Muscle of leg (tissue), 11 donors: ENCODE measurements around the gene ACAT2. TPM values are rescaled to one million over a fixed set of nuclear protein-coding genes. Genes with fewer than 3 reads are reported as not detected.
"Not testable (repeated sequence)": the region's sequence is repeated elsewhere in the genome, so short reads cannot be mapped to it uniquely, and the experiment has no call there.

Source experiments
- DNase-seq: peaks from one replicate; pipeline ENCODE4 v3.0.0; 2013
- H3K27ac ChIP-seq: one replicate; pipeline ENCODE4 v1.5.1; 2013; ENCODE audit warnings: mild to moderate bottlenecking, low read length, control low read depth
- H3K27me3 ChIP-seq: one replicate; pipeline ENCODE4 v1.6.1; 2013; ENCODE audit warnings: low read length; ENCODE audit not compliant: control insufficient read depth, insufficient read depth
- H3K36me3 ChIP-seq: one replicate; pipeline ENCODE4 v1.6.1; 2013; ENCODE audit warnings: low read length; ENCODE audit not compliant: control insufficient read depth, insufficient read depth
- H3K4me1 ChIP-seq: one replicate; pipeline ENCODE4 v1.6.1; 2013; ENCODE audit warnings: low read length; ENCODE audit not compliant: control insufficient read depth, insufficient read depth
- H3K4me3 ChIP-seq: one replicate; pipeline ENCODE4 v1.5.1; 2013; ENCODE audit warnings: low read length, control low read depth
- H3K9me3 ChIP-seq: replicated peaks from 2 replicates; pipeline ENCODE4 v1.6.1; 2013; ENCODE audit warnings: low read depth, low read length; ENCODE audit not compliant: control insufficient read depth
- WGBS: methylation state at CpG from one replicate; pipeline ENCODE4 v1.1.5; 2013; ENCODE audit warnings: missing lambda C conversion rate; ENCODE audit not compliant: insufficient coverage; 5-methylcytosine and 5-hydroxymethylcytosine counted together
- polyA plus RNA-seq, 8 donors: library from polyadenylated mRNA; unstranded; fragments of 120-200 nt; gene quantifications; one replicate each; pipeline versions ENCODE4 v1.2.1 to v1.2.3, GENCODE V29; 2013; ENCODE audit warnings: inconsistent platforms in 1 of 8, low replicate concordance in 1 of 8; ENCODE audit not compliant: insufficient read length in 8 of 8, insufficient read depth in 1 of 8
- total RNA-seq: library from RNA; stranded (reverse); fragments of 120-200 nt; gene quantifications from one replicate; pipeline ENCODE4 v1.2.4, GENCODE V29; 2013

ACAT2 gene
- total and polyA plus RNA-seq, 9 donors, result 14.4 to 26.5 (median 19.5) TPM

DNA sequence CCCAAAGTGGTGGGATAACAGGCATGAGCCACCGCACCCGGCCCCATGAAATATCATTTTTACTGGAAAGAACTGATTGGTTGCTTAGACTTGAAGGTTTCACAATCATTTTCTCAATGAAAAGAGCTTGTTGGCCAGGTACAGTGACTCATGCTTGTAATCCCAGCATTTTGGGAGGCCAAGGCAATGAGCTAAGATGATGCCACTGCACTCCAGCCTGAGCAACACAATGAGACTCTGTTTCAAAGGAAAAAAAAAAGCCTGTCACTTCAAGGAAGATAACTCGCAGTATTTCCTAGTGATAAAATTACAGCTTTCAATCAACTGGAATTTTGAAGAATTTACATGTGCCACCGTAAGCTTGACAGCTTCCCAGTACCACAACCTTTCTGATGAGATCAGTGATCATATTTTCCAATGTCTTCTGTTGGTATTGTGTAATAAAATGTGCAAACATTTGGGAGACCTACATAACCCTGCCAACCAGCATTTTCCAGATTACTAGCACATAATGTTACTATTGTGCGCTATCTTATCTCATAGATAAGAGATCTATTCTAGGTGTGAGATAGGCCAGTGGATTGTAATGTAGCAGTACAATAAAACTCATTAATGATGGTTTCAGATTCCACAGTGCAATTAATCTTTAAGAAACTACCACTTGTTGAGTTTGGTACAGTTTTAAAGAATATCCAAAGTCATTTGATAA lies 45.5 kb downstream of the ACAT2 start:
- H3K4me3 ChIP-seq, result no peak overlapping the region
- peaks cover 7% of the 10 kb centered on the region for H3K36me3 ChIP-seq
- H3K27me3 ChIP-seq, result no peaks in the 10 kb centered on the region
- DNase-seq, result no peak
- no peak overlapping the region for H3K27ac ChIP-seq
- H3K4me1 ChIP-seq, result peaks cover 7% of the 10 kb centered on the region
- WGBS, result 94% methylated on average over 2 of the region's 5 CpGs
- no peaks in the 10 kb centered on the region for H3K9me3 ChIP-seq

DNA sequence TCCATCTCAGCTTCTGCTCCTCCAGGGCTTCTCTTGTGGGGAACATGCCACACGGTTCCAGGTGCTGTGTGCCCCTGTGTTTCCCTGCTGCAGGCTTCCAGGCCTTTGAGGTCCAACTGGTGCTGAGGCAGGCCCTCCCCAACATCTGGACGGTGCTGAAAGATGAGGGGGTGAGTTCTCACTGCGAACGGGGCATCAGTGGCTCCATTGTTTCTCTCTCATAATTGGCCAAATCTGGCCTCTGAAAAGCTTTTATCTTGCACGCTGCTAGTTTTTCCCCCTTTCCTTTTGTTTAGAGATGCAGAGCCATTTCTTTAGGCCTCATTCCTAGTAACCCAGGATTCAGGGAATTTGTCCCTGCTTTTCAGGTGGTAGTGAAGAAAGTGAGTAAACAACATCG lies 46.8 kb downstream of the ACAT2 start:
- H3K9me3 ChIP-seq, result no peaks in the 10 kb centered on the region
- peaks cover 7% of the 10 kb centered on the region for H3K36me3 ChIP-seq
- H3K4me1 ChIP-seq, result peaks cover 7% of the 10 kb centered on the region
- H3K27ac ChIP-seq, result no peak overlapping the region
- no peak for DNase-seq
- 85% methylated on average over 4 of the region's 6 CpGs for WGBS
- no peak overlapping the region for H3K4me3 ChIP-seq
- H3K27me3 ChIP-seq, result no peaks in the 10 kb centered on the region

DNA sequence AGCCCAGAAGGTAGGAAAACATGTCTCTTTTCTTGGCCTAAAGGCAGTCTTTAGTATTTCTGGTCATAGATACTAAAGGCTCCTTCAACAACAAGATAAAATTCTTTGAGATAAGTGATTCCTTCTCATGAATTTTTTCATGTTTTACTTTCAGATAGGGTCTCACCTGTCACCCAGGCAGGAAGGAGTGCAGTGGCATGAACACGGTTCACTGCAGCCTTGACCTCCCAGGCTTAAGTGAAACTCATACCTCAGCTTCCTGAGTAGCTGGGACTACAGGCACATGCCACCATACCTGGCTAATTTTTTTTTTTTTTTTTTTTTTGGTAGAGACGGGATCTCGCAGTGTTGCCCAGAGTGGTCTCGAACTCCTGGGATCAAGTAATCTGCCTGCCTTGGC lies 47.3 kb downstream of the ACAT2 start:
- H3K27me3 ChIP-seq, result no peaks in the 10 kb centered on the region
- no peak overlapping the region for H3K4me3 ChIP-seq
- no peaks in the 10 kb centered on the region for H3K9me3 ChIP-seq
- peaks cover 7% of the 10 kb centered on the region for H3K4me1 ChIP-seq
- no CpG with 5 or more reads among the region's 4 CpGs for WGBS
- H3K36me3 ChIP-seq, result peaks cover 7% of the 10 kb centered on the region
- no peak overlapping the region for H3K27ac ChIP-seq
- DNase-seq, result no peak

DNA sequence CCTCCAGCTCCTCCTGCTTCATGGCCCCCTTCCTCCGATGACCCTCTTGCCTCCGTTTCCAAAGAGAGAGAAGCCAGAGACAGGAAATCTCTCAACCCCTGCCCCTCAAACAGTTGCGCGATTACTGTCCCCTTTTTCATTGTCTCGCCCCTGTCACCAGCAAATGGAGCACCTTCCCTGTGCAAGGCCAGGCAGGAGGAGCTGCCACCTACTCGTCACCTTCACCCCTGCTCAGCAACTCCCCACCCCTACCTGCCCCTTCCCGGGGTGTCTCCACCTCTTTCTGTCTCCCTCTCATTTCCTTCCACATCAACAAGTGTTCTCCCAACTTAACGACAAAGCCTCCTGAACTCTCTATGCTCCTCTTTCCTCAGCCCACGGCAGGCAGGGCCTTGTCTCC lies 51.9 kb downstream of the ACAT2 start:
- WGBS, result 74% methylated on average over 8 of the region's 9 CpGs

DNA sequence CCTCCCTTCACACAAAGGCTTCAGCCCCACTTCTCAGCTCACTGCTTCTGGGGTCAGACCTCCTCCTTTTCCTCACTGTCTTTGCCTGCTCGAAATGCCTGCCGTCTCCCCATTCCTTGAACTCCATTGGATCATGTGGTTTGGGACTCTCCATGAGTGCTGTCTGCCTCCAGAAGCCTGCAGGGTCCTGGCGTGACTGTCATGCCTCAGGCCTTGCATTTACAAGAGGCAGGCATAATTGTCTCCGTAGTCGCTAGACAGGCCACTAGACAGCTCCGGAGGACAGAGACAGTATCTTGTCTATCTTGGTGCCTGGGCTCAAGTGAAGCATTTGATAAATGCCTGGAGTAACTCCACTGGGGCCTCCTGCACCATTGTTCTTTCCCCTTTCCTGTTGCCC lies 53.6 kb downstream of the ACAT2 start:
- no peaks in the 10 kb centered on the region for H3K27me3 ChIP-seq
- peaks cover 2% of the 10 kb centered on the region for H3K4me1 ChIP-seq
- H3K4me3 ChIP-seq, result no peak overlapping the region
- no peak overlapping the region for H3K27ac ChIP-seq
- no peaks in the 10 kb centered on the region for H3K9me3 ChIP-seq
- WGBS, result 59% methylated on average over 6 of the region's 6 CpGs
- no peak for DNase-seq
- H3K36me3 ChIP-seq, result peaks cover 4% of the 10 kb centered on the region

More for the DNA sequence above, 51.9 kb downstream of the ACAT2 start:
- Histone ChIP-seq H3K4me3 (no peak overlapping the region), H3K27me3 (no peaks in the 10 kb centered on the region), H3K36me3 (peaks cover 4% of the 10 kb centered on the region), H3K9me3 (no peaks in the 10 kb centered on the region), H3K4me1 (no peaks in the 10 kb centered on the region), H3K27ac (no peak overlapping the region)
- no peak for DNase-seq

DNA sequence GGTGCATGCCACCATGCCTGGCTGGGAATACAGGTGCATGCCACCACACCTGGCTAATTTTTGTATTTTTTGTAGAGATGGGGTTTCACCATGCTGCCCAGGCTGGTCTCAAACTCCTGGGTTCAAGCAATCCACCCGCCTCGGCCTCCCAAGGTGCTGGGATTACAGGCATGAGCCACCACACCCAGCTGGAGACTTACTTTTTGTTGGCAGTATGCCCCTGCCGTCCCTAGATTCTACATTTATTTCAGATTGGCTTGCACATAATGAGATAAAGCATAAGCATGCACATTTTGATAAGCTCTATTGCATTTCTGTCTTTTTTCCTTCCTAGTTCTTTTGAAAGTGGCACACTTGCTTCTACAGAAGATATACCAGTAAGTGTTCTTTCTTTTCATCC lies 54.9 kb downstream of the ACAT2 start:
- not testable (repeated sequence) for H3K4me1 ChIP-seq, H3K36me3 ChIP-seq, DNase-seq, H3K4me3 ChIP-seq, H3K27ac ChIP-seq, H3K9me3 ChIP-seq, H3K27me3 ChIP-seq
- WGBS, result 85% methylated on average over 3 of the region's 3 CpGs

DNA sequence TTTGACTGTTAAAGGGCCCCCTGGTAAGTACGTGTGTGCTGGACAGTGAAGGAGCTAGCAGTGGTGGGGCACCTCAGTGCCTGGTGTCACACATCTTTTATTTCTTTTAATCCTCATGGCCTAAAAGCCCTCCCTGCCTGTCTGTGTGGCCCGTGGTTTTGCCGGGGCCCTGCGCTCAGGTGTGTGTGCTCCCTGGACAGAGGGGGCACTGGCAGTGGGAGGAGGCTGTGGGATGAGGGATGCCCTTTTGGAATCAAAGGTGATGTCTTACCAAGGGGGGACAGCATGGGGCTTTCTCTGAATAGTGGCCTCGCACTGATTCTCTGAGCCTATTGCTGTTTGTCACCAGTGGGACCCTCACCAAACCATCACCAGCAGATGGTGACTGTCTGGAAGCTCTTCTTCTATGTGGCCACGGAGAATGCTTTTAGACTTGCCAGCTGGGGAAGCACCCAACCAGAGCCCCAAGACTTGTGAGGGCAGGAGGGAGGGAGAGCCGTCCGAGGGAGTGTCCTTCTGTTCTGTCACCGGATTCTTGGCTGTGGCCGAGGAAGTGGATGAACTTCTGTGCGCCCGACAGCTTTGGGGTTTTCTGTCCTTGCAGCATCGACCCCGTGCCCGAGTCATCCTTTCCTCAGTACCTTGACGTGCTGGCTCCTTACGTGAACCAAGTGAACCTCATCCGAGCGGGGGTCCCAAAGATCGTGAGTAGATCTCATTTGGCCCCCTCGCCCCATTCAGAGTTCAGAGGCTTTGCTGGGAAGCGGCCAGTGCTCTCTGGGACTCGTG lies 56.3 kb downstream of the ACAT2 start:
- Histone ChIP-seq H3K27ac (no peak overlapping the region), H3K4me1 (peaks cover 2% of the 10 kb centered on the region), H3K4me3 (no peak overlapping the region), H3K27me3 (no peaks in the 10 kb centered on the region), H3K9me3 (no peaks in the 10 kb centered on the region), H3K36me3 (peaks cover 4% of the 10 kb centered on the region)
- WGBS, result 85% methylated on average over 17 of the region's 23 CpGs
- DNase-seq, result no peak

DNA sequence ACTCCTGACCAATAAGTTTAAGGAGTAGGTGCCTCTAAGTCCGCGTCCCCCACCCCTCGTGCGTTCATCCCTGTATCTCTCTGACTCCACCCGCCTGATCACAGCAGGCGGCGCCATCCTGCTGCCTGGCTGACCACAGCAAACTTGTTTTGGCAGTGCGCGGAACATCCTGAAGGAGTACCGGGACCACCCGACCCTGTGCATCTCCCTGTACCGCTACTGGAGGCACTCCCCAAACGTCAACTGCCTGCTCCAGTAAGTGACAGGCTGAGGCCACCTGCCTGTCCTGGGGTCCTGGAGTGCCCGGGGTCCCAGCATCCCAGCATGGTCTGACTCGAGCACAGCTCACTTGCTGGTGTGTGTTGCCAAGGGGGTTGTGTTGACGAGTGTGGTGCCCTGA lies 57.3 kb downstream of the ACAT2 start:
- no peak overlapping the region for H3K27ac ChIP-seq
- H3K9me3 ChIP-seq, result no peaks in the 10 kb centered on the region
- H3K4me1 ChIP-seq, result peaks cover 2% of the 10 kb centered on the region
- DNase-seq, result no peak
- no peaks in the 10 kb centered on the region for H3K27me3 ChIP-seq
- H3K36me3 ChIP-seq, result peaks cover 4% of the 10 kb centered on the region
- H3K4me3 ChIP-seq, result no peak overlapping the region
- WGBS, result 82% methylated on average over 14 of the region's 16 CpGs

DNA sequence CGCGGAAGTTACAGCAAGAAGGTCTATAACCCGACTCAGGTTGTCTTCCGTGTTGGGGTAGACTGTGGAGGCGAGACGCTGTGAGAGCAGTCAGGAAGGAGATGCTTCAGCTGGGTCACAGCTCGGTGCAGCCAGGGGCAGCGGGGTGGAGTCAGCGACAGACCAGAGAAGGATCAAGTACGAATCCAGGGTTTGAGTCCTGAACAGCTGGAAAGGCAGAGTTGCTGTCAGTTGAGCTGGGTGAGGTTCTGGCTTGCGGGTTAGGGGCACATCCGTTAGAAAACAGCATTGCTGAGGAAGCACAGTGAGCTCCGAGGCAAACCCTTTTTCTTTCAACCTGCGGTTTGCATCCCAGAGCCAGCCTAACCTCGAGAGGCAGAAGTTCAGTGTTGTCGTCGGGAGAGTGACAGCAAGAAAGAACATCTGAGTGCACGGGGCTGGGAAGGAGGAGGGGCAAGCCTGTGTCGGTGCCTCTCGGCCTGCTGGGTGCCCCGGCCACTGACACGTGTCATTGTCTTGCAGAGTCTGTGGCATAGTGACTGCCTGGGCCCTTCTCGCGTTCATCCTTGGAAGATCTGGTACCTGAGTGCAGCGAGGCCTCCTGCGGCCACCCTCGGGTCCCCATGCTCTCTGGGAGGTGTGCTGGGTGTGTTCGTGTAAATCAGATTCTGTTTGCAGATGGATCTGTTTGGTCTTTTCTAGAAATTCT lies 58.2 kb downstream of the ACAT2 start:
- WGBS, result 50% methylated on average over 27 of the region's 28 CpGs
- Histone ChIP-seq H3K4me1 (peaks cover 2% of the 10 kb centered on the region), H3K36me3 (peaks cover 4% of the 10 kb centered on the region), H3K9me3 (no peaks in the 10 kb centered on the region), H3K27me3 (no peaks in the 10 kb centered on the region), H3K4me3 (no peak overlapping the region), H3K27ac (no peak overlapping the region)
- no peak for DNase-seq

DNA sequence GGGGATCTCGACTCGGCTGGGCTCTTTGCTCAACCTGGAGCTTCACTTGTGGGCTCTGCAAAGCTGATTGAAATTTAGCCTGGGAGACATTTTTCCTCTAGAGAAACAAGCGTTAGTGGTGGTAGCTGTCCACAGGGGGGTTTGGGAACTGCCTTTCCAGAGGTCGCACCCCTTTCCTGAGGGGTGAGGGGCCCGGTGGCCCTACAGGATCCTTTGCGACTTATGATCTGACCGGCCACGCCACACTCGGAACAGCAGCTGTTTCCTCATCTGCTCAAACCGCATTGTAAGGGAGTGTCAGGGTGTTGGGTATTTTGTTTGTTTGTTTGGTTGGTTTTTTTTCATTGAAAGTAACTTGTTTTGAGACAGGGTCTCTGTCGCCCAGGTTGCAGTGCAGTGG lies 59.3 kb downstream of the ACAT2 start:
- H3K4me3 ChIP-seq, result no peak overlapping the region
- H3K36me3 ChIP-seq, result peaks cover 4% of the 10 kb centered on the region
- H3K27ac ChIP-seq, result no peak overlapping the region
- WGBS, result 85% methylated on average over 7 of the region's 11 CpGs
- DNase-seq, result no peak
- H3K9me3 ChIP-seq, result no peaks in the 10 kb centered on the region
- peaks cover 4% of the 10 kb centered on the region for H3K4me1 ChIP-seq
- H3K27me3 ChIP-seq, result no peaks in the 10 kb centered on the region
